Measurements from ENCODE around the gene SLC6A12.

DNA sequence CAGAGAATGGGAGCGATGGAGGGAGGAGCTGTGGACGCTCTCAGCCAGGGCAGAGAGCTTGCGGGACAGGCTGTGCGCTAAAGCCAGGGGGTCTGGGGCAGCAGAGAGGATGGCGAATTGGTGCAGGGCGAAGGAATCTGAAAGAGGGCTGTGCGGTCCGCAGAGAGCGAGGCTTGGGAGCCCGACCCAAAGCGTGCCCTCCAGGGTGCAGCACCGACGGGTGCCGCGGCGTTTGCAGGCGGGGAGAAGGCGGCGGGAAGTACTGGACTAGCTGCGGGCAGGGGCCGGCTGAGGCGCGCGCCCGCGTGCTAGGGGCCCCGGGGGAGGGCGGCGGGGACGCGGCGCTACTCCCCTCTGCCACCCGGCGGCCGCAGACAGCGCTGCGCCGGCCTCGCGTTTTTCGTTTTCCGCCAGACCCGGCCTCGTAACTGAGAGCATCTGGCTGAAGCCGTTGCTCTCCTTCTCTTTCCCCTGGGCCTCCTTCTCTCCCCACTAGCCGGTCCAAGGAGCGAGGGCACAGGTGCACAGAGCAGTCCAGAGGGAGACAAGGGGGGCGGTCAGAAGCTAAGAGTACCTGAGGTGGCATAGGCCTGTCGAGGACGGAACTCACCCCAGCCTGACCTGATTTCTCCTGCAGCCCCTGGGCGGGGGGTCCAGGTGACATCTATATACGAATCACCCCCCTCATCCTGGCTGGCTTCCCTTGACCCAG, 24.9 kb downstream of the SLC6A12 start:
- TF ChIP-seq EZH2 (IDR thresholded peaks at IDR 0.05; ENCODE audit: borderline replicate concordance, low read depth, low read length, severe bottlenecking) = peak; percentile 16
- TF ChIP-seq CTCF (IDR thresholded peaks at IDR 0.05; ENCODE audit: extremely low read depth in 1 of 2, insufficient read depth in 1 of 2, low read depth in 1 of 2, low read length in 2 of 2) = peak; percentile 75
- no peak for TF ChIP-seq POLR2A (IDR thresholded peaks at IDR 0.05; ENCODE audit: low read depth, low read length)
- TF ChIP-seq POLR2AphosphoS5 (IDR thresholded peaks at IDR 0.05; ENCODE audit: insufficient read depth, low read depth, low read length) = no peak

All from endothelial cell of umbilical vein (primary cell).